GM12878 (cell line): Measurements from ENCODE around the gene MARCHF2. TPM values are rescaled to one million over a fixed set of nuclear protein-coding genes. Genes with fewer than 3 reads are reported as not detected.

Experiments
- ATAC-seq: fragments of 200-7000 bp; cut with Tn5 transposase; 3 replicates; pipeline ENCODE4 v1.9.1; 2020; ENCODE audit warnings: mild to moderate bottlenecking, moderate library complexity
- BruUV-seq: library from RNA; stranded (reverse); fragments of 400-500 nt; replicated peaks from 2 replicates; lab custom pipeline; 2021; lab: Mats Ljungman, UMichigan
- CTCF ChIA-PET: fragments of 300-600 bp; sonication (Branson Sonifier 250); formaldehyde crosslinking; extraction: SDS; loops from one replicate; lab custom pipeline; 2021; ENCODE audit warnings: inconsistent platforms; lab: Yijun Ruan, JAX
- POLR2A ChIA-PET: fragments of 350-600 bp; formaldehyde crosslinking; extraction: SDS; loops from one replicate; lab custom pipeline; 2021; ENCODE audit warnings: inconsistent platforms; lab: Charles Lee
- RAD21 ChIA-PET: fragments of 300-600 bp; sonication (Branson Sonifier 250); formaldehyde crosslinking; loops from one replicate; lab custom pipeline; 2023; ENCODE audit warnings: antibody characterized with exemption; ENCODE audit not compliant: unreplicated experiment; lab: Charles Lee
- SMC1A ChIA-PET: fragments of 300-600 bp; sonication (Branson Sonifier 250); formaldehyde crosslinking; loops from one replicate; lab custom pipeline; 2023; ENCODE audit not compliant: unreplicated experiment, uncharacterized antibody; lab: Charles Lee
- DNase-seq: peaks from one replicate; pipeline ENCODE4 v3.0.0-alpha.2; 2011; ENCODE audit warnings: low read depth, low spot score
- FAIRE-seq: peaks from 3 replicates; lab custom pipeline; 2011; peaks lifted over from hg19 to GRCh38; lab: Jason Lieb, UNC
- H2AFZ ChIP-seq: 2 replicates; pipeline ENCODE4 v1.6.0; 2011; ENCODE audit warnings: low read depth, low read length, control low read depth; ENCODE audit not compliant: control insufficient read depth
- H3K27ac ChIP-seq: 2 replicates; pipeline ENCODE4 v1.5.1; 2011; ENCODE audit warnings: control low read depth; ENCODE audit not compliant: control insufficient read depth, insufficient read depth
- H3K27me3 ChIP-seq, 2 experiments: replicated peaks in 1 of 2; 2 replicates each; pipeline versions ENCODE4 v1.6.0 to v1.6.1; 2011; ENCODE audit warnings: low read length in 1 of 2; ENCODE audit not compliant: control insufficient read depth in 2 of 2, insufficient read depth in 2 of 2
- H3K36me3 ChIP-seq, 2 experiments: 2 replicates each; pipeline ENCODE4 v1.5.1; 2011; ENCODE audit warnings: low read length in 1 of 2; ENCODE audit not compliant: control insufficient read depth in 2 of 2, insufficient read depth in 2 of 2
- H3K4me1 ChIP-seq: 2 replicates; pipeline ENCODE4 v1.6.1; 2011; ENCODE audit warnings: mild to moderate bottlenecking, low read length, moderate library complexity, mixed read lengths; ENCODE audit not compliant: control insufficient read depth, insufficient read depth
- H3K4me2 ChIP-seq: 2 replicates; pipeline ENCODE4 v1.6.0; 2011; ENCODE audit warnings: control low read depth; ENCODE audit not compliant: control insufficient read depth, insufficient read depth
- H3K4me3 ChIP-seq: fragments of 200-600 bp; sonication (generic); 2 replicates; pipeline ENCODE4 v1.5.1; 2016
- H3K79me2 ChIP-seq: 2 replicates; pipeline ENCODE4 v1.6.0; 2011; ENCODE audit warnings: low read length; ENCODE audit not compliant: control insufficient read depth, insufficient read depth
- H3K9ac ChIP-seq: 2 replicates; pipeline ENCODE4 v1.8.0; 2011; ENCODE audit warnings: low read length, control low read depth, mixed read lengths; ENCODE audit not compliant: control insufficient read depth, insufficient read depth
- H3K9me3 ChIP-seq: replicated peaks from 3 replicates; pipeline ENCODE4 v1.5.1; 2011; ENCODE audit warnings: mild to moderate bottlenecking, low read length; ENCODE audit not compliant: control insufficient read depth, insufficient read depth
- H4K20me1 ChIP-seq: 2 replicates; pipeline ENCODE4 v1.6.0; 2011; ENCODE audit not compliant: control insufficient read depth, insufficient read depth
- CBX3 ChIP-seq: fragments of 200-600 bp; sonication (generic); IDR thresholded peaks from 2 replicates; pipeline ENCODE4 v1.6.1; 2016; ENCODE audit warnings: low read depth, borderline replicate concordance
- HDGF ChIP-seq: fragments of 450-650 bp; IDR thresholded peaks from 2 replicates; pipeline ENCODE4 v1.6.1; 2016; ENCODE audit warnings: antibody characterized with exemption
- MEF2A ChIP-seq: IDR thresholded peaks from 2 replicates; pipeline ENCODE4 v1.6.1; 2011; ENCODE audit warnings: low read depth, mild to moderate bottlenecking, low read length, moderate library complexity; ENCODE audit not compliant: insufficient read depth
- MTA3 ChIP-seq: IDR thresholded peaks from 2 replicates; pipeline ENCODE4 v1.6.1; 2012; ENCODE audit warnings: low read length, inconsistent platforms, borderline replicate concordance
- NR2F1 ChIP-seq: fragments of 450-650 bp; conservative IDR thresholded peaks from 2 replicates; pipeline ENCODE4 v1.6.1; 2017; ENCODE audit warnings: mild to moderate bottlenecking
- PAX5 ChIP-seq: IDR thresholded peaks from 2 replicates; pipeline ENCODE4 v1.6.1; 2011; ENCODE audit warnings: low read depth, low read length, borderline replicate concordance
- POLR2AphosphoS5 ChIP-seq: IDR thresholded peaks from 2 replicates; pipeline ENCODE4 v1.6.1; 2011; ENCODE audit warnings: mild to moderate bottlenecking, low read length, inconsistent platforms
- POU2F2 ChIP-seq: IDR thresholded peaks from 3 replicates; pipeline ENCODE4 v1.6.1; 2011; ENCODE audit warnings: low read depth, mild to moderate bottlenecking, low read length, borderline replicate concordance
- RBBP5 ChIP-seq: fragments of 200-600 bp; sonication (generic); conservative IDR thresholded peaks from 2 replicates; pipeline ENCODE4 v1.6.1; 2016
- STAT3 ChIP-seq: IDR thresholded peaks from 2 replicates; pipeline ENCODE4 v1.6.1; 2011; ENCODE audit warnings: low read depth, low read length, improper control_type of control experiment
- ZZZ3 ChIP-seq: IDR thresholded peaks from 2 replicates; pipeline ENCODE4 v1.6.1; 2011; ENCODE audit warnings: low read depth; ENCODE audit not compliant: control insufficient read depth, insufficient read length
- WGBS: methylation state at CpG from one replicate; pipeline ENCODE4 v1.1.6; 2016; ENCODE audit warnings: low lambda C conversion rate; ENCODE audit not compliant: insufficient replicate concordance, insufficient coverage; ENCODE audit errors: missing lambda C conversion rate; 5-methylcytosine and 5-hydroxymethylcytosine counted together
- in situ Hi-C: fragments of 300-500 bp; cut with MboI; formaldehyde crosslinking; loops from 9 replicates; pipeline ENCODE4 v1.14.3; 2018; ENCODE audit warnings: mixed read lengths
- intact Hi-C: fragments of 100-400 bp; cut with micrococcal nuclease; formaldehyde crosslinking; loops from one replicate; pipeline ENCODE4 v1.14.2; 2022; ENCODE audit not compliant: unreplicated experiment
- polyA plus RNA-seq, 11 experiments: library from polyadenylated mRNA; depleted of rRNA in 4 of 11; unstranded in 6 of 11; stranded (reverse) in 5 of 11; fragments of >200 nt; fragmentation: Nextera tagmentation in 4 of 11; fragmentation: Illumina TruSeq in 1 of 11; extraction: Ambion mirVana in 4 of 11; extraction: Trizol in 1 of 11; gene quantifications; 1 replicate in 1 of 11; 2 replicates in 10 of 11; pipeline versions ENCODE4 v1.2.1 to v1.2.3, GENCODE V29; 2011 to 2016; ENCODE audit warnings: inconsistent platforms in 2 of 11, missing spikeins in 2 of 11, low read depth in 1 of 11
- total RNA-seq, 4 experiments: library from RNA; depleted of rRNA in 3 of 4; stranded (reverse); fragments of >200 nt in 3 of 4; fragmentation: Illumina TruSeq in 1 of 4; extraction: Trizol in 1 of 4; gene quantifications; 2 replicates each; pipeline versions ENCODE4 v1.2.1 to v1.2.3, GENCODE V29; 2013 to 2021
- TF ChIP-seq, protein P1 (sequence below): IDR thresholded peaks from 2 replicates; pipeline ENCODE4 v1.6.1; 2012; ENCODE audit warnings: low read depth, low read length, improper control_type of control experiment

MARCHF2 gene
- total and polyA plus RNA-seq, 10 of the 15 experiments (the other 5 are each of a cell fraction or from before 2014, with no cell fraction given): 1.6 to 30.3 (median 10.8) TPM

DNA sequence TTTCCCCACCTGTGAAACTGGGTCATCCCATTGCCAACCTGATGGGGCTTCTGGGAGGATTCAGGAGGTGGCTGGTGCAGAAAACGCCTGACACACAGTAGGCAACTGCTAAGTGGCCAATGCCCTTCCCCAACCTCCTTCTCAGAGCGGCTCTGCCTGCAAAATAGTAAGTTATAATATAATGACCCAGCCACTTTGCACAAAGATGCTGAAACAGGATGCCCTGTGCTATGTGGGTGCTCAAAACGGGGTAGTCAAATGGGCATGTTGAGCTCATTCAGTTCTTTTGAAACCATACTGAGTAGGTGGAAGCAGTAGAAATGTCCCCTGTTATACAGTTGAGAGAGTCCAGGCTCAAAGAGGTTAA is 507 bp downstream of the MARCHF2 start:
- ATAC-seq: no peak
- H3K4me2 ChIP-seq: peak overlapping the region; percentile 89
- SMC1A ChIA-PET: interaction anchor here (0.8 to 1.4 kb wide), 6 partner anchors 20 to 164 kb away, joined by 3 to 5 read pairs (median 3); partner anchors contain the start of genes MYO1F and RAB11B
- POLR2A ChIA-PET: interaction anchor here (0.8 to 4.8 kb wide), 6 partner anchors 24 to 201 kb away, joined by 3 to 14 read pairs (median 4); partner anchors contain the start of genes HNRNPM and RAB11B
- CTCF ChIA-PET: interaction anchor here (0.6 to 5.8 kb wide), 21 partner anchors 10 to 166 kb away, joined by 3 to 73 read pairs (median 4); partner anchors contain the start of genes HNRNPM, MYO1F, RAB11B and ZNF414
- DNase-seq: no peak
- no peaks in the 10 kb centered on the region for H3K9me3 ChIP-seq
- no peaks in the 10 kb centered on the region for H4K20me1 ChIP-seq
- peak overlapping the region; percentile 74 for H3K9ac ChIP-seq
- WGBS: 17% methylated on average over 3 of the region's 3 CpGs
- no peak overlapping the region; the same call in 1 of the 2 replicates for H3K27ac ChIP-seq
- in situ Hi-C loops: no loop called here
- FAIRE-seq: no peak
- peak overlapping the region; percentile 77 for H3K4me3 ChIP-seq
- no peak for TF ChIP-seq NR2F1
- TF ChIP-seq MTA3: no peak
- TF ChIP-seq HDGF: no peak
- no peak for TF ChIP-seq PAX5
- TF ChIP-seq, protein P1, sequence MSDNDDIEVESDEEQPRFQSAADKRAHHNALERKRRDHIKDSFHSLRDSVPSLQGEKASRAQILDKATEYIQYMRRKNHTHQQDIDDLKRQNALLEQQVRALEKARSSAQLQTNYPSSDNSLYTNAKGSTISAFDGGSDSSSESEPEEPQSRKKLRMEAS: no peak
- no peak for TF ChIP-seq STAT3
- TF ChIP-seq POLR2AphosphoS5: no peak
- TF ChIP-seq POU2F2: no peak
- TF ChIP-seq RBBP5: no peak
- TF ChIP-seq ZZZ3: no peak
- no peak for TF ChIP-seq CBX3
- no peak for TF ChIP-seq MEF2A
- TF ChIP-seq, all 136 proteins: peak for 0
- H3K79me2 ChIP-seq: no peaks in the 10 kb centered on the region
- peaks cover 4% of the 10 kb centered on the region; the same call in 1 of the 2 replicates for H3K4me1 ChIP-seq
- TSS peak; percentile 71 for BruUV-seq
- no peaks in the 10 kb centered on the region for H3K27me3 ChIP-seq
- no peaks in the 10 kb centered on the region for H3K36me3 ChIP-seq
- RAD21 ChIA-PET: interaction anchor here (0.6 to 2.8 kb wide), 19 partner anchors 14 to 469 kb away, joined by 3 to 23 read pairs (median 5); partner anchors contain the start of genes HNRNPM, MYO1F, RAB11B and ZNF414
- peak overlapping the region; percentile 84 for H2AFZ ChIP-seq
- intact Hi-C loops: loop anchor here (2.0 to 5.0 kb wide), 2 partner anchors 93 to 164 kb away; partner anchors contain the start of gene MYO1F
